Measurements from ENCODE around the gene OR13C8. TPM values are rescaled to one million over a fixed set of nuclear protein-coding genes. Genes with fewer than 3 reads are reported as not detected.
"Not testable (repeated sequence)": the region's sequence is repeated elsewhere in the genome, so short reads cannot be mapped to it uniquely, and the experiment has no call there.

The OR13C8 gene, protein sequence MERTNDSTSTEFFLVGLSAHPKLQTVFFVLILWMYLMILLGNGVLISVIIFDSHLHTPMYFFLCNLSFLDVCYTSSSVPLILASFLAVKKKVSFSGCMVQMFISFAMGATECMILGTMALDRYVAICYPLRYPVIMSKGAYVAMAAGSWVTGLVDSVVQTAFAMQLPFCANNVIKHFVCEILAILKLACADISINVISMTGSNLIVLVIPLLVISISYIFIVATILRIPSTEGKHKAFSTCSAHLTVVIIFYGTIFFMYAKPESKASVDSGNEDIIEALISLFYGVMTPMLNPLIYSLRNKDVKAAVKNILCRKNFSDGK
- total RNA-seq = not detected
- long read RNA-seq = 0 reads

DNA sequence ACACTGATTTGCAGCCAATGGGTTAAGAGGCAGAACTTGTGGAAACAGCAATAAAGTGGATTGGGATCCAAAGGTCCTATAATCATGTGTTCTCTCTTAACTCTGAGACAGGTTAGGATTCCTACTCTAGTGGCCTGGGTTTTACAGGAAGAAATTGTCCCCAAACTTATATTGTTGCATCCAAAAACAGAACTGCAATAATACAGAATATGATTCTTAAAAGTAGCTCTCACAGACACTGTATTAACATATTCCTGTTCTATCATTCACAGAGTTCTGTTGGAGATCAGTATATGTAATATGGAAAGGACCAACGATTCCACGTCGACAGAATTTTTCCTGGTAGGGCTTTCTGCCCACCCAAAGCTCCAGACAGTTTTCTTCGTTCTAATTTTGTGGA lies at the start of gene OR13C8:
TSS of gene OR13C8 (plus strand) at position 301 of the 400 bp plus-strand sequence. CDS start at position 301, 0 bp downstream.
- no peak for DNase-seq (ENCODE audit: low spot score)

GRCh38 chr9:104520241-104520640 lies 48.7 kb upstream of the OR13C8 start:
- not testable (repeated sequence) for DNase-seq (ENCODE audit: low spot score)

- no peak for DNase-seq (ENCODE audit: low spot score)
Observed at GRCh38 chr9:104527109-104527508, 41.9 kb upstream of the OR13C8 start, which contains the start of gene OR13C4. Gene OR13C4 (minus strand): TSS chr9:104527209. CDS start chr9:104527209, 0 bp downstream.

GRCh38 chr9:104536756-104537155 lies 32.2 kb upstream of the OR13C8 start, which contains the start of gene OR13C3:
Gene OR13C3 (minus strand): TSS chr9:104536856. CDS start chr9:104536723, 133 bp downstream.
- DNase-seq (ENCODE audit: low spot score) = no peak

DNA sequence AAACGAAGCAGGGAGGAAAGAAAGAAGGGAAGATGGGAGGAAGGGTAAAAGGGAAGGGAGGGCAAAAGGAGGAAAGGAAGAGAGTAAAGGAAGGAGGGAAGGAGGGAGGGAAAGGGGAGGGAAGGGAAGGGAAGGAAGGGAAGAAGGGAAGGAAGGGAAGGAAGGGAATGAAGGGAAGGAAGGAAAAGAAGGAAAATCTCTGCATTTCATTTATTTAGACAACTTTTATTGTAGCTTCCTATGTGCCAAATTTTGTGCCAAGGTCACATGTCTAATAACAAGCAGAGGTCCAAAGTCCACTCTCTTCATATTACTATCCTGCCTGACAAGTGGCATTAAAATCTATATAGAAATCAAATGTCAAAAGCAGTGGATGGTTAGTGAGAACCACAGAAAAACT lies 29.7 kb upstream of the OR13C8 start:
- DNase-seq (ENCODE audit: low spot score) = no peak

GRCh38 chr9:104544644-104545043 lies 24.3 kb upstream of the OR13C8 start:
- DNase-seq (ENCODE audit: low spot score) = no peak

DNA sequence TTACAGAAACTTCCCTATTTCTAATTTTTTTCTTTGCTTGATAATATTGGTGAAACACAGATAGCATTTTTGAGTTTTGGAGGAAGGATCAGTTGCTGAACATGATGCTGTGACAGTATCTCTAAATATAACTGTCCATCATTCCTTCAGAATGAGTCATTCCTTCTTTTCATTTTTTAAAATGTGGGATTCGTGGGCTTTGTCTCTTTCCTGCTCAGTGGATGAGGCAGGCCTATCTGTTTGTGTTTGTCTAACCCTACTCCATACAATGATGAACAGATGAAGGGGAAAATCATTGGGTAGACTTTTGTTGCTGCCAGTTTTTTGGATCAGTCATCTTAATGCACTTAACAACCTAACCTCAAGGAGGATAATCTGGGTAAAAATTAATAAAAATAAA lies 15.7 kb upstream of the OR13C8 start:
- no peak for DNase-seq (ENCODE audit: low spot score)

- DNase-seq (ENCODE audit: low spot score) = no peak
Observed at GRCh38 chr9:104555521-104555920, 13.4 kb upstream of the OR13C8 start.

- no peak for DNase-seq (ENCODE audit: low spot score)
Observed at GRCh38 chr9:104556830-104557634, 11.9 kb upstream of the OR13C8 start.

DNA sequence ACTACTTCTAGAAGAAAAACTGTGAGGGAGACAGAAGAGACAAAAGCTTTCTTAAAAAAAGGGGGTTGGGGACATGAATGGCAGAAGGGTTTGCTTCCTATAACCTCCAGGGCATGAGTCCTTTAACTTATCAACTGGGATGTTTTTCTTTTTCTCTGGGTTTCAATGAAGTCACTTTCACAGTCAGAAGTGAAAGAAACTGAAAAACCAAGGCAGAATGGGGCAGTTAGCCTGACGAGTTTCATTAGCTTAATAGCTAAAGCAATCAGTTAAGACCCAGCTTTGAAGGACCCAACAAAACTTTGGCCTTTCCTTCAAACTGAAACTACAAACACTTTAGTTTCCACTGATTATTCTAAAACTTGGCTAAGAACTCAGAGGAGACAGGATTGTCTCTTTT lies 4.6 kb upstream of the OR13C8 start:
- DNase-seq (ENCODE audit: low spot score) = no peak

- no peak for DNase-seq (ENCODE audit: low spot score)
Observed at GRCh38 chr9:104572612-104573011, 3.6 kb downstream of the OR13C8 start.

DNA sequence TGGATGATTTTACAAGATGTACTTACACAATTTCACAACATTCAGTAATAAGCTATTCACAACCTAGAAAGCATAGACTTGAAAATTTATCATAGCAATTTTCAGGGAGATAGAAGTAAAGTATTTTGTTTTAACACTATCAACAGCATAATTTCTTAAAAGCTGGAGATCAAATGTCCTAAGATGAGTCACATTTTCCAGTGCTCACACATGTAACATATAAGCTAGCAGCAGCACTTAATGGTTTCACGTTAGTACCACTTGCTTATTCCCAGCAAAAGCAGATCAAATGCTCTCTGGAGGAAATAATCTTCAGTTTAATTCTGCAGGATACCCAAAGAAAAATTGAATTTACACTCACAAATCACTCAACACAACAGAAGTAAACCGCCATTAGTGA lies 6.5 kb downstream of the OR13C8 start:
- DNase-seq (ENCODE audit: low spot score) = no peak

GRCh38 chr9:104577263-104577662 lies 8.3 kb downstream of the OR13C8 start:
- DNase-seq (ENCODE audit: low spot score) = no peak

- DNase-seq (ENCODE audit: low spot score) = no peak
Observed at GRCh38 chr9:104580562-104580961, 11.6 kb downstream of the OR13C8 start.

- DNase-seq (ENCODE audit: low spot score) = no peak
Observed at GRCh38 chr9:104586496-104587180, 17.7 kb downstream of the OR13C8 start.

DNA sequence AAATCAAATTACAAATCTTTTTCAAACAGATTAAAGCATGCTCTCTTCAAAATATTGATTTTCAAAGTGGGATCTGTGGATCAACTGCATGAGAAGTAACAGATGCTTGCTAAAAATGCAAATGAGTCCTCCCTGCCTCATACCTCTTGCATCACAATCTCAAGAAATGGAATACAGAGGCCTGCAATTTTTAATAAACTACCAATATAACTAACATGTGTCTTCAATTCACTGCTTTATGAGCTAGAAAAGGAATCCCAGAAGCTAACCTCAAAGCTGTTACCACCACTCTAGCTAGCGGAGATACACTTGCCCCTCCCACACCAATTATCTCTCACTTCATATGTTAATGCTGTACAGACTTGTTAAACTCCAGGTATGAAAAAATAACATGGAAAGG lies 20.7 kb downstream of the OR13C8 start:
- DNase-seq (ENCODE audit: low spot score) = no peak

DNA sequence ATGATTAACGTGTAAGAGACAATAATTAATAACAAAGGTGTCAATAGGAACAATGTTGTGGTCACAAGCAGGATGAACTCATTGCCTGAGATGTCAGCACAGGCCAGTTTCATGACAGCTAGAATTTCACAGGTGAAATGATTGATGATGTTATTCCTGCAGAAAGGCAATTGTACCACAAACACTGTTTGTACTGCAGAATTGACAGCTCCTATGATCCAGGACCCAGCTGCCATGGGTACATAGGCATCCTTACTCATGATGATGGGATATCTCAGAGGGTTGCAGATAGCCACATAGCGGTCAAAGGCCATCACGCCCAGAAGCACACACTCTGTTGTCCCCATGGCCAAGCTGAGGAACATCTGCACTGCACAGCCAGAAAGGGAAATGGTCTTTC lies 29.8 kb downstream of the OR13C8 start:
- not testable (repeated sequence) for DNase-seq (ENCODE audit: low spot score)

DNA sequence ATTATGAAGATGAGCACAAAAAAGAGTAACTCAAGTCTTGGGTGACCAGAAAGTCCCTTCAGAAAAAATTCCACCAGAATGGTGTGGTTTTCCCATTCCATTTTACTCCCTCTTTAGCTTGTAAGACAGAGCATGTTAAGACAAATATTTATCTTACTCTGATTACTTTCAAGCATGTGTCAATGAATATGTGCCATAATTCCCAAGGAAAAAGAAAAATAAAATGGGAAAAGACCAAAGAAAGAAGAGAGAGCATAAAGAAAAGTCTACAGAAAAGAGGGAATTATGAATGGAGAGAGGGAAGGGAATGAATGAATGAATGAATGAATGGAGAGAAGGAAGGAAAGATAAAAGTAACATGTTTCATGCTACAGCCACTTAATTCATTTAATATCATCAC lies 30.3 kb downstream of the OR13C8 start, which contains the start of gene OR13C5:
TSS of gene OR13C5 (minus strand) at position 101 of the 400 bp plus-strand sequence. CDS start at position 101, 0 bp downstream.
- DNase-seq (ENCODE audit: low spot score) = not testable (repeated sequence)

- DNase-seq (ENCODE audit: low spot score) = no peak
Observed at GRCh38 chr9:104604801-104605200, 35.8 kb downstream of the OR13C8 start.

DNA sequence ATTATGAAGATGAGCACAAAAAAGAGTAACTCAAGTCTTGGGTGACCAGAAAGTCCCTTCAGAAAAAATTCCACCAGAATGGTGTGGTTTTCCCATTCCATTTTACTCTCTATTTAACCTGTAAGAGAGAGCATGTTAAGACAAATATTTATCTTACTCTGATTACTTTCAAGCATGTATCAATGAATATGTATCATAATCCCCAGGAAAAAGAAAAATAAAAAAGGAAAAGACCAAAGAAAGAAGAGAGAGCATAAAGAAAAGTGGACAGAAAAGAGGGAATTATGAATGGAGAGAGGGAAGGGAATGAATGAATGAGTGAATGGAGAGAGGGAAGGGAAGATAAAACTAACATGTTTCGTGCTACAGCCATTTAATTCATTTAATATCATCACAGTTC lies 36.6 kb downstream of the OR13C8 start, which contains the start of gene OR13C2:
TSS of gene OR13C2 (minus strand) at position 101 of the 400 bp plus-strand sequence. CDS start at position 101, 0 bp downstream.
- not testable (repeated sequence) for DNase-seq (ENCODE audit: low spot score)

DNA sequence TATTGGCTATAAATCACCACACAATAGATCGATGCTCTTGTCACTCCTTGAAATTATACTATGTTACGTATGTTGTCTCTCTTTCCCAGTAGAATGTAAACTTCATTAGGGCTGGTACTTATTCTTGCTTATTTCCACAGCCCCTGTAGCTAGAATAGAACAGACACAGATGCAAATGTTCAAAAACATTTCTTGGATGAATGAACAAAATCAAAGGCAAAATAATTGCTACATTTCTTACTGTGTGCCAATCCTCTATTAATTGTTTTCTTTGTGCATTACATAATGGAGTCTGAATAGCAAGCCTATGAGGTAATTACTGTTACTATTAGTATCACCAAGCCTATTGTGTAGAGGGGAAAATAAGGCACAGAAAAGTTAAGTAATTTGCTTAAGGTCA lies 37.2 kb downstream of the OR13C8 start:
- no peak for DNase-seq (ENCODE audit: low spot score)
